HEK293 (cell line): ENCODE results near the gene PGBD5.
"Not testable (repeated sequence)": the region's sequence is repeated elsewhere in the genome, so short reads cannot be mapped to it uniquely, and the experiment has no call there.

ENCODE experiments used
- CTCF ChIP-seq: fragments of 450-650 bp; formaldehyde crosslinking; IDR thresholded peaks from 2 replicates; pipeline ENCODE4 v1.5.1; 2016; ENCODE audit warnings: missing biosample characterization, missing genetic modification characterization
- YY2 ChIP-seq: fragments of 450-650 bp; formaldehyde crosslinking; IDR thresholded peaks from 2 replicates; pipeline ENCODE4 v1.5.1; 2016; ENCODE audit warnings: missing biosample characterization, missing genetic modification characterization
- TF ChIP-seq, protein P1 (sequence below): fragments of 450-650 bp; formaldehyde crosslinking; IDR thresholded peaks from 2 replicates; pipeline ENCODE4 v1.5.1; 2016; ENCODE audit warnings: missing biosample characterization, missing genetic modification characterization

GRCh38 chr1:230420372-230420771 lies 5.8 kb downstream of the PGBD5 start:
- TF ChIP-seq YY2, CTCF (tag by site-specific recombination): not testable (repeated sequence)
- TF ChIP-seq, protein P1, sequence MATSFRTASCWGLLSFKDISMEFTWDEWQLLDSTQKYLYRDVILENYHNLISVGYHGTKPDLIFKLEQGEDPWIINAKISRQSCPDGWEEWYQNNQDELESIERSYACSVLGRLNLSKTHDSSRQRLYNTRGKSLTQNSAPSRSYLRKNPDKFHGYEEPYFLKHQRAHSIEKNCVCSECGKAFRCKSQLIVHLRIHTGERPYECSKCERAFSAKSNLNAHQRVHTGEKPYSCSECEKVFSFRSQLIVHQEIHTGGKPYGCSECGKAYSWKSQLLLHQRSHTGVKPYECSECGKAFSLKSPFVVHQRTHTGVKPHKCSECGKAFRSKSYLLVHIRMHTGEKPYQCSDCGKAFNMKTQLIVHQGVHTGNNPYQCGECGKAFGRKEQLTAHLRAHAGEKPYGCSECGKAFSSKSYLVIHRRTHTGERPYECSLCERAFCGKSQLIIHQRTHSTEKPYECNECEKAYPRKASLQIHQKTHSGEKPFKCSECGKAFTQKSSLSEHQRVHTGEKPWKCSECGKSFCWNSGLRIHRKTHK (tag by site-specific recombination) = not testable (repeated sequence)
